H1 (cell line): ENCODE measurements around the gene ARL6IP1. TPM values are rescaled to one million over a fixed set of nuclear protein-coding genes. Genes with fewer than 3 reads are reported as not detected.

Experiments used
- CTCF ChIA-PET: fragments of 300-600 bp; sonication (Branson Sonifier 250); formaldehyde crosslinking; loops from one replicate; lab custom pipeline; 2021; ENCODE audit not compliant: partially characterized antibody; lab: Charles Lee
- POLR2A ChIA-PET: fragments of 300-600 bp; sonication (Branson Sonifier 250); formaldehyde crosslinking; loops from one replicate; lab custom pipeline; 2021; ENCODE audit warnings: inconsistent platforms; ENCODE audit not compliant: partially characterized antibody; lab: Charles Lee
- DNase-seq, 2 experiments: peaks; one replicate each; pipeline versions ENCODE4 v3.0.0 to v3.0.0-alpha.2; 2010 to 2022; ENCODE audit warnings: low spot score in 2 of 2, low read depth in 1 of 2, mixed read lengths in 1 of 2
- FAIRE-seq: peaks from 2 replicates; lab custom pipeline; 2011; peaks lifted over from hg19 to GRCh38; lab: Jason Lieb, UNC
- H2AFZ ChIP-seq: 2 replicates; pipeline ENCODE4 v1.8.1; 2012; ENCODE audit warnings: low read length, inconsistent platforms
- H2AK5ac ChIP-seq: 2 replicates; pipeline ENCODE4 v1.6.1; 2013; ENCODE audit warnings: low read depth, low read length
- H2BK120ac ChIP-seq: replicated peaks from 2 replicates; pipeline ENCODE3; 2013; ENCODE audit warnings: low read depth, low read length, inconsistent platforms
- H2BK12ac ChIP-seq: 2 replicates; pipeline ENCODE4 v1.6.1; 2013; ENCODE audit warnings: low read depth, low read length
- H2BK15ac ChIP-seq: 2 replicates; pipeline ENCODE4 v1.6.1; 2013; ENCODE audit warnings: low read length
- H2BK20ac ChIP-seq: 2 replicates; pipeline ENCODE4 v1.6.1; 2013; ENCODE audit warnings: low read length
- H2BK5ac ChIP-seq: 2 replicates; pipeline ENCODE4 v1.6.1; 2013; ENCODE audit warnings: low read depth, low read length
- H3K14ac ChIP-seq: 2 replicates; pipeline ENCODE4 v1.6.1; 2013; ENCODE audit warnings: inconsistent platforms; ENCODE audit not compliant: insufficient read length
- H3K18ac ChIP-seq: 2 replicates; pipeline ENCODE4 v1.6.1; 2013; ENCODE audit warnings: low read length; ENCODE audit errors: extremely low read depth
- H3K23ac ChIP-seq: 2 replicates; pipeline ENCODE4 v1.6.1; 2013; ENCODE audit warnings: inconsistent platforms; ENCODE audit not compliant: insufficient read length
- H3K23me2 ChIP-seq: 2 replicates; pipeline ENCODE4 v1.6.1; 2013; ENCODE audit warnings: low read depth, low read length
- H3K27ac ChIP-seq: 2 replicates; pipeline ENCODE4 v1.6.1; 2011; ENCODE audit warnings: low read depth, low read length, inconsistent platforms
- H3K27me3 ChIP-seq, 4 experiments: replicated peaks in 1 of 4; 1 replicate in 1 of 4; 2 replicates in 3 of 4; pipeline versions ENCODE4 v1.6.1 to v1.8.1; 2011 to 2013; ENCODE audit warnings: low read length in 3 of 4, mild to moderate bottlenecking in 3 of 4, inconsistent platforms in 2 of 4, mixed read lengths in 2 of 4, moderate library complexity in 1 of 4; ENCODE audit not compliant: control insufficient read depth in 3 of 4, insufficient read depth in 3 of 4; ENCODE audit errors: extremely low read depth in 1 of 4
- H3K36me3 ChIP-seq, 4 experiments: 2 replicates each; pipeline versions ENCODE4 v1.6.1 to v1.8.1; 2011 to 2013; ENCODE audit warnings: mild to moderate bottlenecking in 4 of 4, low read length in 3 of 4, moderate library complexity in 2 of 4, control low read depth in 1 of 4, inconsistent platforms in 1 of 4; ENCODE audit not compliant: insufficient read depth in 4 of 4, control insufficient read depth in 2 of 4
- H3K4ac ChIP-seq: replicated peaks from 2 replicates; pipeline ENCODE3; 2013; ENCODE audit warnings: low read length, low read depth, mixed read lengths, inconsistent platforms; ENCODE audit not compliant: insufficient read length
- H3K4me1 ChIP-seq, 4 experiments: replicated peaks in 1 of 4; 1 replicate in 1 of 4; 2 replicates in 3 of 4; pipeline versions ENCODE4 v1.6.1 to v1.8.1; 2011 to 2013; ENCODE audit warnings: low read length in 3 of 4, inconsistent platforms in 2 of 4, mixed read lengths in 1 of 4; ENCODE audit not compliant: insufficient read depth in 4 of 4, control insufficient read depth in 3 of 4
- H3K4me2 ChIP-seq, 2 experiments: 2 replicates each; pipeline versions ENCODE4 v1.6.1 to v1.8.1; 2011 to 2013; ENCODE audit warnings: low read depth in 2 of 2, low read length in 2 of 2, control low read depth in 1 of 2, inconsistent platforms in 1 of 2, mild to moderate bottlenecking in 1 of 2; ENCODE audit not compliant: insufficient read depth in 1 of 2
- H3K4me3 ChIP-seq, 4 experiments: fragments of 200-600, 300-600 bp in 1 of 4; sonication (generic), shearing (Covaris generic), sonication (Bioruptor Twin) in 1 of 4; 2 replicates each; pipeline versions ENCODE4 v1.5.1 to v1.8.1; 2011 to 2016; ENCODE audit warnings: low read length in 4 of 4, low read depth in 3 of 4, control low read depth in 2 of 4, inconsistent platforms in 2 of 4, mild to moderate bottlenecking in 2 of 4, mixed read lengths in 1 of 4, moderate library complexity in 1 of 4; ENCODE audit not compliant: insufficient read depth in 2 of 4; ENCODE audit errors: extremely low read depth in 1 of 4
- H3K56ac ChIP-seq: replicated peaks from 2 replicates; pipeline ENCODE3; 2013; ENCODE audit warnings: low read depth, mild to moderate bottlenecking, mixed read lengths, low read length, inconsistent platforms; ENCODE audit not compliant: insufficient read length
- H3K79me1 ChIP-seq: 2 replicates; pipeline ENCODE4 v1.6.1; 2013; ENCODE audit warnings: low read depth, low read length, control low read depth
- H3K79me2 ChIP-seq, 2 experiments: 2 replicates each; pipeline versions ENCODE4 v1.6.1 to v1.8.1; 2012 to 2013; ENCODE audit warnings: low read length in 2 of 2, mild to moderate bottlenecking in 2 of 2, inconsistent platforms in 1 of 2; ENCODE audit not compliant: insufficient read depth in 2 of 2, control insufficient read depth in 1 of 2
- H3K9ac ChIP-seq, 4 experiments: replicated peaks in 1 of 4; 1 replicate in 1 of 4; 2 replicates in 3 of 4; pipeline versions ENCODE4 v1.6.1 to v1.8.1; 2011 to 2013; ENCODE audit warnings: low read depth in 3 of 4, low read length in 3 of 4, control low read depth in 2 of 4, mild to moderate bottlenecking in 2 of 4, moderate library complexity in 2 of 4, inconsistent platforms in 1 of 4; ENCODE audit errors: extremely low read depth in 1 of 4
- H3K9me3 ChIP-seq, 2 experiments: 2 replicates each; pipeline versions ENCODE4 v1.6.1 to v1.8.1; 2012 to 2013; ENCODE audit warnings: mild to moderate bottlenecking in 2 of 2, moderate library complexity in 2 of 2, control low read depth in 1 of 2, inconsistent platforms in 1 of 2, low read depth in 1 of 2, low read length in 1 of 2, mixed read lengths in 1 of 2; ENCODE audit not compliant: insufficient read depth in 2 of 2
- H4K20me1 ChIP-seq, 2 experiments: replicated peaks in 1 of 2; 2 replicates each; pipeline versions ENCODE3 to v1.8.1; 2011 to 2013; ENCODE audit warnings: inconsistent platforms in 2 of 2, low read length in 2 of 2, mild to moderate bottlenecking in 1 of 2; ENCODE audit not compliant: insufficient read depth in 2 of 2, control insufficient read depth in 1 of 2
- H4K5ac ChIP-seq: 2 replicates; pipeline ENCODE4 v1.6.1; 2013; ENCODE audit warnings: low read length, low read depth, mixed read lengths, inconsistent platforms; ENCODE audit not compliant: insufficient read length
- H4K8ac ChIP-seq: 2 replicates; pipeline ENCODE4 v1.8.0; 2013; ENCODE audit warnings: mild to moderate bottlenecking, moderate library complexity, low read length, inconsistent platforms; ENCODE audit not compliant: insufficient read depth; ENCODE audit errors: extremely low read depth
- H4K91ac ChIP-seq: replicated peaks from 2 replicates; pipeline ENCODE3; 2013; ENCODE audit warnings: low read length, mixed read lengths, inconsistent platforms; ENCODE audit not compliant: insufficient read length
- BACH1 ChIP-seq: IDR thresholded peaks from 2 replicates; pipeline ENCODE4 v1.6.1; 2012; ENCODE audit warnings: low read length, improper control_type of control experiment
- CREB1 ChIP-seq: IDR thresholded peaks from 2 replicates; pipeline ENCODE4 v1.6.1; 2012; ENCODE audit warnings: inconsistent platforms
- EP300 ChIP-seq, 2 experiments: IDR thresholded peaks; 1 replicate in 1 of 2; 2 replicates in 1 of 2; pipeline ENCODE4 v1.6.1; 2011 to 2012; ENCODE audit warnings: low read depth in 2 of 2, low read length in 2 of 2, mild to moderate bottlenecking in 2 of 2, borderline replicate concordance in 1 of 2, inconsistent platforms in 1 of 2, moderate library complexity in 1 of 2
- KDM4A ChIP-seq: IDR thresholded peaks from one replicate; pipeline ENCODE4 v1.7.1; 2012; ENCODE audit warnings: low read depth, mild to moderate bottlenecking, moderate library complexity, low read length, inconsistent platforms; ENCODE audit not compliant: severe bottlenecking
- POLR2AphosphoS5 ChIP-seq: IDR thresholded peaks from 2 replicates; pipeline ENCODE4 v1.6.1; 2011; ENCODE audit warnings: low read depth, low read length
- RAD21 ChIP-seq, 2 experiments: IDR thresholded peaks in 1 of 2; conservative IDR thresholded peaks in 1 of 2; 2 replicates each; pipeline ENCODE4 v1.6.1; 2011; ENCODE audit warnings: low read depth in 2 of 2, low read length in 2 of 2, improper control_type of control experiment in 1 of 2, inconsistent platforms in 1 of 2, mild to moderate bottlenecking in 1 of 2, moderate library complexity in 1 of 2
- RXRA ChIP-seq: IDR thresholded peaks from 2 replicates; pipeline ENCODE4 v1.6.1; 2011; ENCODE audit warnings: low read depth, mild to moderate bottlenecking, low read length, moderate library complexity; ENCODE audit not compliant: insufficient read depth
- YY1 ChIP-seq: IDR thresholded peaks from 2 replicates; pipeline ENCODE4 v1.6.1; 2011; ENCODE audit warnings: low read depth, mild to moderate bottlenecking, low read length
- polyA plus RNA-seq, 7 experiments: library from polyadenylated mRNA; depleted of rRNA in 3 of 7; stranded (reverse) in 5 of 7; unstranded in 2 of 7; fragments of >200 nt in 5 of 7; fragments of 200-250 nt in 2 of 7; gene quantifications; 1 replicate in 5 of 7; 2 replicates in 1 of 7; 4 replicates in 1 of 7; pipeline versions ENCODE4 v1.2.1 to v1.2.3, GENCODE V29; 2011 to 2013; ENCODE audit warnings: missing spikeins in 2 of 7, mixed read lengths in 2 of 7
- total RNA-seq: library from RNA; stranded (reverse); fragmentation: NEBNext Ultra II Directional; extraction: Animal tissue kit (Norgen Biotek cat#: 25700); gene quantifications from 2 replicates; pipeline ENCODE4 v1.2.1, GENCODE V29; 2021
- TF ChIP-seq, protein P1 (sequence below), 3 experiments: IDR thresholded peaks; 1 replicate in 2 of 3; 2 replicates in 1 of 3; pipeline versions ENCODE4 v1.5.1 to v1.6.1; 2011; ENCODE audit warnings: low read length in 3 of 3, mild to moderate bottlenecking in 3 of 3, inconsistent platforms in 2 of 3, low read depth in 1 of 3, moderate library complexity in 1 of 3; ENCODE audit not compliant: insufficient read depth in 1 of 3; ENCODE audit errors: control extremely low read depth in 1 of 3

Gene ARL6IP1
- total and polyA plus RNA-seq, 2 of the 8 experiments (the other 6 are each of a cell fraction or from before 2014, with no cell fraction given): 162 to 170 TPM

DNA sequence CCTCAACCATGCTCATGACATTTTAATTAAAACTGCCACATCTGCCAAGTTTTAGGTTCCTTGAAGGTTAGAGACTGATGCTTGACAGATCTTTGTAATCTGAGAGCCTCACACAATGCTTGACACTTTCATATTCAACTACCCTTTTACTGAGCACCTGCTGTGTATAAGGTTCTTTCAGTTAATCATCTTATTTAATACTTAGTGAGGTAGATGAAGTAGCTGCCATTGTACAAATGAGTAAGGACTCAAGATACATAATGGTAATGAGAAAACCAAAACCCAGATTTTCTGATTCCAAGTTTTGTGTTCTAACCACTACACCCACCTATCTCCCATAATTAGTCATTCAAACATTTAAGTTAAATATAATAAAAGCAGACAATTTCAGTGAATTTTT lies 35.4 kb upstream of the ARL6IP1 start:
- H3K14ac ChIP-seq: no peak overlapping the region
- peaks cover 2% of the 10 kb centered on the region; the same call in 1 of the 2 replicates for H3K23me2 ChIP-seq
- no peaks in the 10 kb centered on the region for H4K20me1 ChIP-seq
- no peak overlapping the region for H3K56ac ChIP-seq
- H3K4me1 ChIP-seq: no peaks in the 10 kb centered on the region
- no peak overlapping the region for H2BK120ac ChIP-seq
- TF ChIP-seq EP300 (IDR thresholded peaks at IDR 0.05; ENCODE audit: borderline replicate concordance in 1 of 2, low read depth in 2 of 2, low read length in 2 of 2) (no peak), RXRA (no peak), KDM4A (no peak), BACH1 (no peak), YY1 (no peak), RAD21 (IDR thresholded peaks at IDR 0.05 in 1 of 2, conservative IDR thresholded peaks at IDR 0.05 in 1 of 2; ENCODE audit: low read depth in 2 of 2, low read length in 2 of 2) (no peak), POLR2AphosphoS5 (no peak), CREB1 (no peak)
- TF ChIP-seq, protein P1, sequence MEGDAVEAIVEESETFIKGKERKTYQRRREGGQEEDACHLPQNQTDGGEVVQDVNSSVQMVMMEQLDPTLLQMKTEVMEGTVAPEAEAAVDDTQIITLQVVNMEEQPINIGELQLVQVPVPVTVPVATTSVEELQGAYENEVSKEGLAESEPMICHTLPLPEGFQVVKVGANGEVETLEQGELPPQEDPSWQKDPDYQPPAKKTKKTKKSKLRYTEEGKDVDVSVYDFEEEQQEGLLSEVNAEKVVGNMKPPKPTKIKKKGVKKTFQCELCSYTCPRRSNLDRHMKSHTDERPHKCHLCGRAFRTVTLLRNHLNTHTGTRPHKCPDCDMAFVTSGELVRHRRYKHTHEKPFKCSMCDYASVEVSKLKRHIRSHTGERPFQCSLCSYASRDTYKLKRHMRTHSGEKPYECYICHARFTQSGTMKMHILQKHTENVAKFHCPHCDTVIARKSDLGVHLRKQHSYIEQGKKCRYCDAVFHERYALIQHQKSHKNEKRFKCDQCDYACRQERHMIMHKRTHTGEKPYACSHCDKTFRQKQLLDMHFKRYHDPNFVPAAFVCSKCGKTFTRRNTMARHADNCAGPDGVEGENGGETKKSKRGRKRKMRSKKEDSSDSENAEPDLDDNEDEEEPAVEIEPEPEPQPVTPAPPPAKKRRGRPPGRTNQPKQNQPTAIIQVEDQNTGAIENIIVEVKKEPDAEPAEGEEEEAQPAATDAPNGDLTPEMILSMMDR (IDR thresholded peaks at IDR 0.05; ENCODE audit: control extremely low read depth in 1 of 3, insufficient read depth in 1 of 3, low read depth in 1 of 3, low read length in 3 of 3): no peak
- H3K27me3 ChIP-seq: no peaks in the 10 kb centered on the region
- H3K23ac ChIP-seq: no peak overlapping the region
- H3K4ac ChIP-seq: no peak overlapping the region
- no peak for DNase-seq
- FAIRE-seq: no peak
- H3K9ac ChIP-seq: no peak overlapping the region
- no peak overlapping the region for H2BK12ac ChIP-seq
- H3K36me3 ChIP-seq: peaks cover 40 to 94% (median 85%) of the 10 kb centered on the region in 4 experiments
- H3K18ac ChIP-seq: no peak overlapping the region
- no peak overlapping the region for H2BK20ac ChIP-seq
- no peak overlapping the region for H2BK15ac ChIP-seq
- no peak overlapping the region for H3K4me3 ChIP-seq
- no peaks in the 10 kb centered on the region for H3K79me1 ChIP-seq
- no peaks in the 10 kb centered on the region for H3K79me2 ChIP-seq
- ChIA-PET CTCF (interaction anchor here (1.4 to 1.8 kb wide), 2 partner anchors 16 to 35 kb away, joined by 3 to 6 read pairs; partner anchors contain the start of gene ARL6IP1), POLR2A (interaction anchor here (1.0 to 3.9 kb wide), 3 partner anchors 29 to 47 kb away, joined by 3 to 20 read pairs (median 4); partner anchors contain the start of gene ARL6IP1)
- no peak overlapping the region for H2AK5ac ChIP-seq
- no peak overlapping the region for H3K4me2 ChIP-seq
- H4K91ac ChIP-seq: no peak overlapping the region
- H4K8ac ChIP-seq: no peak overlapping the region
- H3K9me3 ChIP-seq: no peaks in the 10 kb centered on the region
- no peak overlapping the region for H2AFZ ChIP-seq
- H4K5ac ChIP-seq: no peak overlapping the region
- H3K27ac ChIP-seq: no peak overlapping the region
- H2BK5ac ChIP-seq: no peak overlapping the region
